Right ventricle myocardium inferior (tissue), 1 donor: Measurements from ENCODE around the gene MTAP. TPM values are rescaled to one million over a fixed set of nuclear protein-coding genes. Genes with fewer than 3 reads are reported as not detected.

Experiments used
- ATAC-seq: fragments of 200-7000 bp; cut with Tn5 transposase; one replicate; pipeline ENCODE4 v1.9.1; 2020; ENCODE audit warnings: mild to moderate bottlenecking, moderate library complexity
- DNase-seq: peaks from one replicate; pipeline ENCODE4 v3.0.0; 2021; ENCODE audit errors: missing footprints
- intact Hi-C: fragments of 100-400 bp; cut with DNase I; formaldehyde crosslinking; loops from one replicate; pipeline ENCODE4 v1.11.0; 2022
- long read RNA-seq: library from polyadenylated mRNA; unstranded; transcript quantifications from one replicate; pipeline ENCODE4 v2.0.0, GENCODE V29; 2021
- total RNA-seq: library from RNA; stranded (reverse); fragmentation: NEBNext Ultra II Directional; extraction: Animal tissue kit (Norgen Biotek cat#: 25700); gene quantifications from one replicate; pipeline ENCODE4 v1.2.1, GENCODE V29; 2021
- donor health status: DM: no; HTN: yes; CAD: no; lungs with severe emphysema.

Gene MTAP
- total RNA-seq: 20.4 TPM
- long read RNA-seq, full-length matches to known transcripts: 5 of 6 reads
- long read RNA-seq, partial matches to known transcripts: 0 of 6 reads
- long read RNA-seq, other reads (novel, unspliced or antisense): 1 of 6 reads

- intact Hi-C loops: loop anchor here (5.0 kb wide), 1 partner anchor 465 kb away; the partner anchor contains the start of gene KLHL9
- ATAC-seq (peak; percentile 99), DNase-seq (peak; percentile 92)
Observed at GRCh38 chr9:21802418-21803000, at the start of gene MTAP. Gene MTAP (plus strand): TSS chr9:21802636. CDS start chr9:21802749, 113 bp downstream.

GRCh38 chr9:21753523-21753922, 48.9 kb upstream of the MTAP start:
- no peak for ATAC-seq
- intact Hi-C loops: no loop called here
- no peak for DNase-seq

GRCh38 chr9:21754741-21755140, 47.7 kb upstream of the MTAP start:
- ATAC-seq (no peak), DNase-seq (no peak)
- intact Hi-C loops: no loop called here

- intact Hi-C loops: no loop called here
- ATAC-seq: no peak
- no peak for DNase-seq
Observed at GRCh38 chr9:21758540-21758939, 43.9 kb upstream of the MTAP start.

- ATAC-seq (no peak), DNase-seq (no peak)
- intact Hi-C loops: no loop called here
Observed at GRCh38 chr9:21761309-21761901, 41.0 kb upstream of the MTAP start.

- no peak for ATAC-seq
- DNase-seq: no peak
- intact Hi-C loops: no loop called here
Observed at GRCh38 chr9:21762064-21762463, 40.4 kb upstream of the MTAP start.

GRCh38 chr9:21764846-21765245, 37.6 kb upstream of the MTAP start:
- intact Hi-C loops: no loop called here
- ATAC-seq: no peak
- no peak for DNase-seq

GRCh38 chr9:21766096-21766495, 36.3 kb upstream of the MTAP start:
- no peak for DNase-seq
- intact Hi-C loops: no loop called here

GRCh38 chr9:21770871-21771560, 31.4 kb upstream of the MTAP start:
- DNase-seq (no peak), ATAC-seq (no peak)
- intact Hi-C loops: no loop called here

More at GRCh38 chr9:21766096-21766495, 36.3 kb upstream of the MTAP start:
- ATAC-seq: no peak

- intact Hi-C loops: no loop called here
- no peak for ATAC-seq
- no peak for DNase-seq
Observed at GRCh38 chr9:21777701-21778100, 24.7 kb upstream of the MTAP start.

- no peak for DNase-seq
- intact Hi-C loops: no loop called here
- ATAC-seq: no peak
Observed at GRCh38 chr9:21778304-21778703, 24.1 kb upstream of the MTAP start.

GRCh38 chr9:21779397-21779796, 23.0 kb upstream of the MTAP start:
- DNase-seq (no peak), ATAC-seq (no peak)
- intact Hi-C loops: no loop called here

GRCh38 chr9:21781656-21782055, 20.8 kb upstream of the MTAP start:
- no peak for ATAC-seq
- DNase-seq: no peak
- intact Hi-C loops: no loop called here

GRCh38 chr9:21782205-21782604, 20.2 kb upstream of the MTAP start:
- DNase-seq (no peak), ATAC-seq (no peak)
- intact Hi-C loops: no loop called here

GRCh38 chr9:21788752-21789151, 13.7 kb upstream of the MTAP start:
- intact Hi-C loops: loop anchor here (1.0 to 5.0 kb wide), 2 partner anchors 470 to 536 kb away; no protein-coding TSS in a partner anchor
- no peak for ATAC-seq
- no peak for DNase-seq

- ATAC-seq (peak; percentile 82), DNase-seq (no peak)
- intact Hi-C loops: loop anchor here (1.0 to 5.0 kb wide), 2 partner anchors 471 to 537 kb away; no protein-coding TSS in a partner anchor
Observed at GRCh38 chr9:21789541-21790037, 12.8 kb upstream of the MTAP start.

GRCh38 chr9:21795483-21795882, 7.0 kb upstream of the MTAP start:
- no peak for DNase-seq
- intact Hi-C loops: no loop called here
- ATAC-seq: no peak

- DNase-seq (no peak), ATAC-seq (no peak)
- intact Hi-C loops: no loop called here
Observed at GRCh38 chr9:21796768-21797167, 5.7 kb upstream of the MTAP start.

- ATAC-seq (no peak), DNase-seq (no peak)
- intact Hi-C loops: loop anchor here (5.0 kb wide), 1 partner anchor 464 kb away; the partner anchor contains the start of gene KLHL9
Observed at GRCh38 chr9:21800931-21801682, 1.3 kb upstream of the MTAP start.
